Trophoblast cell (in vitro differentiated cells and primary cell): ENCODE results near the gene TMEM247.

Experiments
- DNase-seq, 2 donors: peaks; one replicate each; pipeline ENCODE4 v3.0.0-alpha.2; 2016
- H2AFZ ChIP-seq: 2 replicates; pipeline ENCODE4 v1.6.1; 2013; ENCODE audit warnings: low read length, moderate library complexity, mild to moderate bottlenecking; ENCODE audit not compliant: insufficient read depth, poor library complexity
- H2AK5ac ChIP-seq: 2 replicates; pipeline ENCODE4 v1.6.1; 2013; ENCODE audit warnings: mild to moderate bottlenecking, low read length
- H2BK120ac ChIP-seq: 2 replicates; pipeline ENCODE4 v1.6.1; 2013; ENCODE audit warnings: low read length, mild to moderate bottlenecking, moderate library complexity; ENCODE audit not compliant: insufficient read depth, poor library complexity
- H2BK12ac ChIP-seq: 2 replicates; pipeline ENCODE4 v1.6.1; 2013; ENCODE audit warnings: mild to moderate bottlenecking, low read length, moderate library complexity
- H2BK5ac ChIP-seq: 2 replicates; pipeline ENCODE4 v1.6.1; 2013; ENCODE audit warnings: low read length, low read depth, moderate library complexity, mild to moderate bottlenecking; ENCODE audit not compliant: poor library complexity
- H3K14ac ChIP-seq: 2 replicates; pipeline ENCODE4 v1.6.1; 2013; ENCODE audit warnings: mild to moderate bottlenecking, low read length
- H3K18ac ChIP-seq: 2 replicates; pipeline ENCODE4 v1.6.1; 2013; ENCODE audit warnings: mild to moderate bottlenecking, low read length
- H3K23ac ChIP-seq: 2 replicates; pipeline ENCODE4 v1.6.1; 2013; ENCODE audit warnings: low read length
- H3K27ac ChIP-seq: 2 replicates; pipeline ENCODE4 v1.5.1; 2013; ENCODE audit warnings: low read depth, mild to moderate bottlenecking, inconsistent platforms, low read length, moderate library complexity
- H3K27me3 ChIP-seq: 2 replicates; pipeline ENCODE4 v1.6.1; 2013; ENCODE audit warnings: inconsistent platforms, mild to moderate bottlenecking, low read length, moderate library complexity; ENCODE audit not compliant: insufficient read depth
- H3K36me3 ChIP-seq, 2 experiments: 1 replicate in 1 of 2; 2 replicates in 1 of 2; pipeline ENCODE4 v1.6.1; 2013; ENCODE audit warnings: low read length in 2 of 2, mild to moderate bottlenecking in 2 of 2, moderate library complexity in 1 of 2; ENCODE audit not compliant: insufficient read depth in 2 of 2, control insufficient read depth in 1 of 2
- H3K4ac ChIP-seq: 2 replicates; pipeline ENCODE4 v1.6.1; 2013; ENCODE audit warnings: low read depth, mild to moderate bottlenecking, low read length, moderate library complexity
- H3K4me1 ChIP-seq, 2 experiments: 1 replicate in 1 of 2; 2 replicates in 1 of 2; pipeline ENCODE4 v1.6.1; 2013; ENCODE audit warnings: low read length in 2 of 2, mild to moderate bottlenecking in 2 of 2, moderate library complexity in 1 of 2; ENCODE audit not compliant: insufficient read depth in 2 of 2, control insufficient read depth in 1 of 2
- H3K4me2 ChIP-seq: 2 replicates; pipeline ENCODE4 v1.6.1; 2013; ENCODE audit warnings: inconsistent platforms, mild to moderate bottlenecking, low read length, moderate library complexity
- H3K4me3 ChIP-seq: 2 replicates; pipeline ENCODE4 v1.5.1; 2013; ENCODE audit warnings: mild to moderate bottlenecking, low read depth, low read length, inconsistent platforms
- H3K79me1 ChIP-seq: one replicate; pipeline ENCODE4 v1.6.1; 2013; ENCODE audit warnings: low read length
- H3K79me2 ChIP-seq: 2 replicates; pipeline ENCODE4 v1.6.1; 2013; ENCODE audit warnings: low read length, mild to moderate bottlenecking; ENCODE audit not compliant: control insufficient read depth, insufficient read depth, poor library complexity
- H3K9ac ChIP-seq: 2 replicates; pipeline ENCODE4 v1.6.1; 2013; ENCODE audit warnings: mild to moderate bottlenecking, low read length
- H3K9me3 ChIP-seq: 2 replicates; pipeline ENCODE4 v1.6.1; 2013; ENCODE audit warnings: low read depth, mild to moderate bottlenecking, control low read depth, inconsistent platforms, low read length; ENCODE audit not compliant: insufficient read depth
- H4K12ac ChIP-seq: 2 replicates; pipeline ENCODE4 v1.6.1; 2013; ENCODE audit warnings: low read depth, mild to moderate bottlenecking, low read length, moderate library complexity
- H4K8ac ChIP-seq: 2 replicates; pipeline ENCODE4 v1.6.1; 2013; ENCODE audit warnings: low read depth, mild to moderate bottlenecking, low read length, moderate library complexity
- H4K91ac ChIP-seq: one replicate; pipeline ENCODE4 v1.6.1; 2013; ENCODE audit warnings: low read depth, mild to moderate bottlenecking, low read length, moderate library complexity
- WGBS: extraction: QIAGEN DNeasy Blood & Tissue Kit; methylation state at CpG from one replicate; pipeline ENCODE4 v1.1.7; 2013; ENCODE audit warnings: missing lambda C conversion rate; ENCODE audit not compliant: insufficient read length, insufficient coverage; ENCODE audit errors: extremely low coverage; 5-methylcytosine and 5-hydroxymethylcytosine counted together

TMEM247 gene

DNA sequence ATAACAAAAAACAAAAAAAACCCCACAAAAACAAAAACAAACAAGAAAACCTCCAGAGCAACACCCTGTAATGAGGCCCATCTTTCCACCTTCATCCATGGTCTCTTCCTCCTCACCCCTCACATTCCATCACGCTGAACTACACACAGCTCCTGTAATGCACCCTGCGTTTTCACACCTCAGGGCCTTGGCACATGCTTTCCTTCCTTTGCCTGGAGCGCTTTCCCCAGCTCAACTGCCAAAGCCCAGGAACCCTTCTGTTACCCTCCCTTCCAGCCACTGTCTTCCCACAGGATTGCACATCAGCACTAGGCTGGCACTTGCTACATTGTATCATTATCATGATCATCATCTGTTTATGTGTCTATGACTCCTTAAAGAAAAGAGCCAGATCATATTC is 29.4 kb downstream of the TMEM247 start:
- Histone ChIP-seq H2AFZ (no peak overlapping the region), H3K9me3 (peaks cover 2% of the 10 kb centered on the region), H3K9ac (no peak overlapping the region), H3K4me1 (no peaks in the 10 kb centered on the region), H3K4me2 (no peak overlapping the region), H2AK5ac (no peak overlapping the region), H3K36me3 (no peaks in the 10 kb centered on the region), H3K4ac (no peak overlapping the region), H2BK120ac (no peak overlapping the region), H2BK12ac (no peak overlapping the region), H3K79me1 (no peaks in the 10 kb centered on the region), H3K27ac (no peak overlapping the region), H3K23ac (no peak overlapping the region), H3K4me3 (no peak overlapping the region), H3K79me2 (no peaks in the 10 kb centered on the region), H4K91ac (no peak overlapping the region), H3K27me3 (no peaks in the 10 kb centered on the region), H3K18ac (no peak overlapping the region), H4K12ac (no peak overlapping the region), H4K8ac (no peak overlapping the region), H2BK5ac (no peak overlapping the region), H3K14ac (no peak overlapping the region)
- no CpG with 5 or more reads among the region's 3 CpGs for WGBS
- DNase-seq, result no peak

DNA sequence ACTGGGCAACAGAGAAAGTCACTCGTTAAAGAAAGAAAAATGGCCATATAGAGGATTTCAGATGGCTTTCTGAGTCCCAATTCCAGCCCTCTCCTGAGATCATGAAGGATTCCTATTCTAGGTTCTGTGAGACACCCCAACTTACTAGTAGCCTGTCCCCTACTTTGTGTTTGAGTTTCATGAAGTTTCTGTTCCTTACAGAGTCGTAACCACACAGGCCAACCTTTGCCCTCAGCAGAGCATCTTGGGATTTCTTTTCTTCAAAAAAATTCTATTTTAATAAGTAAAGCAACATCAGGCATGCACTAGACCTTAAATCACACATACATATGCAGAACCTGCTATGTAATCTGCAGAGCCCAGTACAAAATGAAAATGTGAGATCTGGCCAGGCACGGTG is 30.4 kb downstream of the TMEM247 start:
- no peak overlapping the region for H3K4ac ChIP-seq
- WGBS, result no CpG with 5 or more reads among the region's 3 CpGs

DNA sequence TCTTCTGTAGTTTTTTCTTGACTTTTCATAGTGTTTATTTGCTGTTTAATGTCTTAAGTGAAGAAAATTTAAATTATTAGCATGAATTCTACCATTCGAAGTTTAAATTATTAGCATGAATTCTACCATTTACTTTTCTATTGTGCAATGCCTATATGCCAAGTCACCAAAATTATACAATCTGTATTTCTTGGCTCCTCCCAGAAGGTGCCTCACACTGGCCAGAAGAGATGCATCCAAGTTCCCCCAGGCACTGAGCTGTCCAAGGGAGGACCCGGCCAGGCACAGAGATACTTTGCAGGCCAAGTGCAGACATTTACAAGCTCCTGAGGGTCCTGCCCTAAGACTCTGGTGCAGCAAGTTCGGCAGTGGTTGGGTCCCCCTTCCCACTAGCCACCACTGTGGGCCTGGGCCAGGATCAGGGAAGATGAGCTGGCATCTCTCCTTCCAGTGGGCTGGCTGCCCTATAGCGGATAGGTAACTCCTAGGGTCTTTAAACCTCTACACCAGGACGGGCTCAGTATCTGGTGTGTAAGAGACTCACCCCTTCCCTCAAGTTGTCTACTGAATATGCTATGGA is 31.3 kb downstream of the TMEM247 start:
- H3K4me2 ChIP-seq, result no peak overlapping the region
- H3K9ac ChIP-seq, result no peak overlapping the region
- no peak overlapping the region for H2AK5ac ChIP-seq
- H3K27ac ChIP-seq, result no peak overlapping the region
- H3K4me1 ChIP-seq, result no peaks in the 10 kb centered on the region
- no peak overlapping the region for H2BK120ac ChIP-seq
- no peaks in the 10 kb centered on the region for H3K79me2 ChIP-seq
- no peak overlapping the region for H4K91ac ChIP-seq
- peaks cover 2% of the 10 kb centered on the region for H3K9me3 ChIP-seq
- H2AFZ ChIP-seq, result no peak overlapping the region
- WGBS, result no CpG with 5 or more reads among the region's 5 CpGs
- H3K4me3 ChIP-seq, result no peak overlapping the region
- H3K4ac ChIP-seq, result no peak overlapping the region
- H3K23ac ChIP-seq, result no peak overlapping the region
- DNase-seq, result no peak
- no peak overlapping the region for H3K18ac ChIP-seq
- H3K27me3 ChIP-seq, result no peaks in the 10 kb centered on the region
- no peak overlapping the region for H4K8ac ChIP-seq
- H3K14ac ChIP-seq, result no peak overlapping the region
- no peak overlapping the region for H2BK5ac ChIP-seq
- H3K79me1 ChIP-seq, result no peaks in the 10 kb centered on the region
- H2BK12ac ChIP-seq, result no peak overlapping the region
- H3K36me3 ChIP-seq, result no peaks in the 10 kb centered on the region
- no peak overlapping the region for H4K12ac ChIP-seq

More for the DNA sequence above, 30.4 kb downstream of the TMEM247 start:
- Histone ChIP-seq H3K79me1 (no peaks in the 10 kb centered on the region), H3K9ac (no peak overlapping the region), H3K9me3 (peaks cover 2% of the 10 kb centered on the region), H2AFZ (no peak overlapping the region), H3K4me3 (no peak overlapping the region), H2BK120ac (no peak overlapping the region), H3K23ac (no peak overlapping the region), H2AK5ac (no peak overlapping the region), H3K79me2 (no peaks in the 10 kb centered on the region), H4K12ac (no peak overlapping the region), H3K36me3 (no peaks in the 10 kb centered on the region), H3K4me2 (no peak overlapping the region), H3K27ac (no peak overlapping the region), H3K14ac (no peak overlapping the region), H4K91ac (no peak overlapping the region), H4K8ac (no peak overlapping the region), H2BK5ac (no peak overlapping the region), H3K27me3 (no peaks in the 10 kb centered on the region), H3K4me1 (no peaks in the 10 kb centered on the region), H2BK12ac (no peak overlapping the region), H3K18ac (no peak overlapping the region)
- no peak for DNase-seq

DNA sequence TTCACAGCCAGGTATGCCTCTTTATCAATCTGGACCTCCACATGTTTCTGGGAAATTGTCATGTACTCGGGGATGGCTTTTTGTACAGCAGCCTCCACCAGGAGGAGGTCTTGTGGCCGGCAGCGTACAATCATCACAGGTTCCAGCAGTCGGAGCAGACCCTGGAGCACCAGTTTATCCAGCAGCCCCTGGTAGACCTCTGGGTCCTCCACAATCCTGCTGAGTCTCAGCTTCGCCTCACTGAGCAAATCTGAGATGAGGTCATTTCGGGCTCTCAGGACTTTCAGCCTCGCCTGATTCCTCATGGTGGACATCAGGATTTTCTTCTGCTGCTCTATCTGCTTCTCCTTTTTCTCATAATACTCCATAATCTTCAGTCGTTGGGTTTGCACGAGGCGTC is 32.8 kb downstream of the TMEM247 start:
- no peak overlapping the region for H3K23ac ChIP-seq
- no peak overlapping the region for H4K8ac ChIP-seq
- H3K4me3 ChIP-seq, result no peak overlapping the region
- no peak overlapping the region for H3K4ac ChIP-seq
- H3K9me3 ChIP-seq, result peaks cover 2% of the 10 kb centered on the region
- no peak overlapping the region for H4K91ac ChIP-seq
- H2AFZ ChIP-seq, result no peak overlapping the region
- H3K79me1 ChIP-seq, result no peaks in the 10 kb centered on the region
- no peak overlapping the region for H2BK12ac ChIP-seq
- no peak overlapping the region for H3K9ac ChIP-seq
- no peak overlapping the region for H4K12ac ChIP-seq
- H3K27me3 ChIP-seq, result no peaks in the 10 kb centered on the region
- no peak overlapping the region for H3K14ac ChIP-seq
- H3K4me1 ChIP-seq, result no peaks in the 10 kb centered on the region
- no peak overlapping the region for H3K4me2 ChIP-seq
- H2BK5ac ChIP-seq, result no peak overlapping the region
- DNase-seq, result no peak
- H3K18ac ChIP-seq, result no peak overlapping the region
- no peak overlapping the region for H2BK120ac ChIP-seq
- no peak overlapping the region for H3K27ac ChIP-seq
- no CpG with 5 or more reads among the region's 10 CpGs for WGBS
- no peaks in the 10 kb centered on the region for H3K79me2 ChIP-seq
- H3K36me3 ChIP-seq, result no peaks in the 10 kb centered on the region
- no peak overlapping the region for H2AK5ac ChIP-seq
